SK-N-SH (cell line): ENCODE results near the gene GGT5. TPM values are rescaled to one million over a fixed set of nuclear protein-coding genes. Genes with fewer than 3 reads are reported as not detected.

ENCODE experiments used
- CTCF ChIA-PET: fragments of 300-600, 350-600 bp; formaldehyde crosslinking; extraction: SDS; loops from one replicate; lab custom pipeline; 2021; lab: Yijun Ruan, JAX
- POLR2A ChIA-PET: fragments of 350-600 bp; sonication (Branson Sonifier 250); formaldehyde crosslinking; extraction: SDS; loops from one replicate; lab custom pipeline; 2020; ENCODE audit warnings: antibody characterized with exemption, inconsistent platforms; lab: Yijun Ruan, JAX
- DNase-seq: peaks from one replicate; pipeline ENCODE4 v3.0.0; 2012
- H2AFZ ChIP-seq: fragments of 200-600 bp; sonication (generic); 2 replicates; pipeline ENCODE4 v1.8.1; 2016; ENCODE audit warnings: antibody characterized with exemption, mild to moderate bottlenecking, low read depth
- H3F3A ChIP-seq: fragments of 200-600 bp; sonication (generic); replicated peaks from 2 replicates; pipeline ENCODE3; 2016; ENCODE audit warnings: antibody characterized with exemption, mild to moderate bottlenecking; ENCODE audit not compliant: insufficient read depth
- H3K27ac ChIP-seq, 2 experiments: fragments of 200-500 bp in 1 of 2; fragments of 200-600 bp in 1 of 2; sonication (Bioruptor generic) in 1 of 2; sonication (generic), shearing (Covaris generic) in 1 of 2; 2 replicates each; pipeline versions ENCODE4 v1.5.1 to v1.6.1; 2014 to 2016; ENCODE audit warnings: low read depth in 2 of 2, inconsistent platforms in 1 of 2, low read length in 1 of 2, mild to moderate bottlenecking in 1 of 2, mixed read lengths in 1 of 2
- H3K27me3 ChIP-seq: fragments of 200-600 bp; sonication (generic), shearing (Covaris generic); 2 replicates; pipeline ENCODE4 v1.6.1; 2016; ENCODE audit warnings: mixed run types; ENCODE audit not compliant: insufficient read depth
- H3K36me3 ChIP-seq, 2 experiments: fragments of 200-500 bp in 1 of 2; fragments of 200-600 bp in 1 of 2; sonication (Bioruptor generic) in 1 of 2; sonication (generic) in 1 of 2; replicated peaks in 1 of 2; 2 replicates each; pipeline versions ENCODE3 to v1.5.1; 2014 to 2016; ENCODE audit warnings: low read length in 1 of 2, mild to moderate bottlenecking in 1 of 2; ENCODE audit not compliant: insufficient read depth in 2 of 2, control insufficient read depth in 1 of 2
- H3K4me1 ChIP-seq, 2 experiments: fragments of 200-500 bp in 1 of 2; fragments of 200-600 bp in 1 of 2; sonication (Bioruptor generic) in 1 of 2; sonication (generic), shearing (Covaris generic) in 1 of 2; 2 replicates each; pipeline versions ENCODE4 v1.5.1 to v1.6.1; 2014 to 2016; ENCODE audit warnings: low read depth in 1 of 2, low read length in 1 of 2, mixed run types in 1 of 2; ENCODE audit not compliant: insufficient read depth in 2 of 2, control insufficient read depth in 1 of 2
- H3K4me2 ChIP-seq: fragments of 200-600 bp; sonication (generic), shearing (Covaris generic); 2 replicates; pipeline ENCODE4 v1.6.1; 2017; ENCODE audit warnings: mixed run types
- H3K4me3 ChIP-seq, 2 experiments: fragments of 200-500 bp in 1 of 2; fragments of 200-600 bp in 1 of 2; sonication (Bioruptor generic) in 1 of 2; sonication (generic), shearing (Covaris generic) in 1 of 2; 2 replicates each; pipeline versions ENCODE4 v1.5.1 to v1.8.1; 2014 to 2016; ENCODE audit warnings: low read depth in 2 of 2, inconsistent platforms in 1 of 2, low read length in 1 of 2, mild to moderate bottlenecking in 1 of 2, mixed read lengths in 1 of 2, moderate library complexity in 1 of 2
- H3K79me2 ChIP-seq: fragments of 200-600 bp; sonication (generic); 2 replicates; pipeline ENCODE4 v1.8.1; 2017; ENCODE audit warnings: mild to moderate bottlenecking; ENCODE audit not compliant: insufficient read depth
- H3K9ac ChIP-seq: fragments of 200-600 bp; sonication (generic); 2 replicates; pipeline ENCODE4 v1.6.1; 2017; ENCODE audit warnings: mixed run types
- H3K9me2 ChIP-seq: fragments of 200-600 bp; sonication (generic); 2 replicates; pipeline ENCODE4 v1.6.1; 2017; ENCODE audit warnings: mixed run types
- H3K9me3 ChIP-seq: fragments of 200-600 bp; sonication (generic); 2 replicates; pipeline ENCODE4 v1.6.1; 2017; ENCODE audit warnings: mixed run types, mild to moderate bottlenecking, moderate library complexity
- H4K20me1 ChIP-seq: fragments of 200-600 bp; sonication (generic); 2 replicates; pipeline ENCODE4 v1.6.1; 2017; ENCODE audit warnings: mild to moderate bottlenecking, mixed run types; ENCODE audit not compliant: insufficient read depth
- CHD2 ChIP-seq: fragments of 150-350 bp; IDR thresholded peaks from 2 replicates; pipeline ENCODE4 v1.6.1; 2018; ENCODE audit warnings: low read length; ENCODE audit not compliant: partially characterized antibody
- ELF1 ChIP-seq: IDR thresholded peaks from 2 replicates; pipeline ENCODE4 v1.4.0; 2012
- EP300 ChIP-seq, 2 experiments: IDR thresholded peaks; 2 replicates each; pipeline versions ENCODE4 v1.4.0 to v1.6.1; 2012; ENCODE audit warnings: borderline replicate concordance in 1 of 2, low read depth in 1 of 2, low read length in 1 of 2
- EZH2phosphoT487 ChIP-seq: fragments of 200-600 bp; sonication (generic); IDR thresholded peaks from 2 replicates; pipeline ENCODE4 v1.6.1; 2017; ENCODE audit warnings: low read depth, mixed run types, mild to moderate bottlenecking, antibody characterized with exemption, moderate library complexity, borderline replicate concordance
- FOXJ3 ChIP-seq: sonication (generic); formaldehyde crosslinking; IDR thresholded peaks from 2 replicates; pipeline ENCODE4 v1.5.1; 2020; ENCODE audit warnings: mild to moderate bottlenecking, missing genetic modification reagents
- JUND ChIP-seq: IDR thresholded peaks from 2 replicates; pipeline ENCODE4 v1.4.0; 2012
- MAX ChIP-seq: IDR thresholded peaks from 2 replicates; pipeline ENCODE4 v1.4.0; 2012; ENCODE audit warnings: low read depth
- MEF2A ChIP-seq: IDR thresholded peaks from 2 replicates; pipeline ENCODE4 v1.4.0; 2012; ENCODE audit warnings: low read depth, borderline replicate concordance
- MXI1 ChIP-seq: IDR thresholded peaks from 2 replicates; pipeline ENCODE4 v1.6.1; 2012; ENCODE audit warnings: mild to moderate bottlenecking, low read depth, low read length, improper control_type of control experiment
- RAD21 ChIP-seq: IDR thresholded peaks from 2 replicates; pipeline ENCODE4 v1.6.1; 2012; ENCODE audit warnings: mild to moderate bottlenecking, low read length
- RFX5 ChIP-seq: IDR thresholded peaks from 2 replicates; pipeline ENCODE4 v1.6.1; 2012; ENCODE audit warnings: mild to moderate bottlenecking, improper control_type of control experiment, low read length
- RXRA ChIP-seq: IDR thresholded peaks from 2 replicates; pipeline ENCODE4 v1.4.0; 2012; ENCODE audit warnings: low read depth, mild to moderate bottlenecking, borderline replicate concordance
- SIN3A ChIP-seq: IDR thresholded peaks from 2 replicates; pipeline ENCODE4 v1.6.1; 2012; ENCODE audit warnings: low read depth, mild to moderate bottlenecking, low read length, moderate library complexity, borderline replicate concordance
- SMC3 ChIP-seq: IDR thresholded peaks from 2 replicates; pipeline ENCODE4 v1.6.1; 2012; ENCODE audit warnings: low read depth, low read length, improper control_type of control experiment
- TAF1 ChIP-seq: IDR thresholded peaks from 2 replicates; pipeline ENCODE4 v1.6.1; 2012; ENCODE audit warnings: low read depth, mild to moderate bottlenecking, low read length, moderate library complexity, borderline replicate concordance
- TCF12 ChIP-seq: IDR thresholded peaks from 2 replicates; pipeline ENCODE4 v1.4.0; 2012
- YY1 ChIP-seq: IDR thresholded peaks from 2 replicates; pipeline ENCODE4 v1.4.0; 2012; ENCODE audit warnings: low read depth, mild to moderate bottlenecking
- ZBTB33 ChIP-seq: IDR thresholded peaks from 2 replicates; pipeline ENCODE4 v1.4.0; 2012; ENCODE audit warnings: low read depth, borderline replicate concordance
- WGBS: methylation state at CpG from one replicate; pipeline ENCODE4 v1.1.6; 2017; ENCODE audit warnings: low lambda C conversion rate; 5-methylcytosine and 5-hydroxymethylcytosine counted together
- polyA plus RNA-seq, 3 experiments: library from polyadenylated mRNA; depleted of rRNA; stranded (reverse); fragments of >200 nt; gene quantifications; 2 replicates each; pipeline ENCODE4 v1.2.3, GENCODE V29; 2012
- TF ChIP-seq, protein P1 (sequence below): IDR thresholded peaks from 2 replicates; pipeline ENCODE4 v1.4.0; 2012; ENCODE audit warnings: low read depth, borderline replicate concordance
- TF ChIP-seq, protein P2 (sequence below): fragments of 200-600 bp; sonication (generic); IDR thresholded peaks from 2 replicates; pipeline ENCODE4 v1.6.1; 2017; ENCODE audit warnings: antibody characterized with exemption, mild to moderate bottlenecking, moderate library complexity
- TF ChIP-seq, protein P3 (sequence below): fragments of 150-350 bp; IDR thresholded peaks from 2 replicates; pipeline ENCODE4 v1.6.1; 2017; ENCODE audit warnings: antibody characterized with exemption, low read length, low read depth, borderline replicate concordance

Gene GGT5
- polyA plus RNA-seq, 1 of the 3 experiments (the other 2 are of a cell fraction) = 4.6 TPM

DNA sequence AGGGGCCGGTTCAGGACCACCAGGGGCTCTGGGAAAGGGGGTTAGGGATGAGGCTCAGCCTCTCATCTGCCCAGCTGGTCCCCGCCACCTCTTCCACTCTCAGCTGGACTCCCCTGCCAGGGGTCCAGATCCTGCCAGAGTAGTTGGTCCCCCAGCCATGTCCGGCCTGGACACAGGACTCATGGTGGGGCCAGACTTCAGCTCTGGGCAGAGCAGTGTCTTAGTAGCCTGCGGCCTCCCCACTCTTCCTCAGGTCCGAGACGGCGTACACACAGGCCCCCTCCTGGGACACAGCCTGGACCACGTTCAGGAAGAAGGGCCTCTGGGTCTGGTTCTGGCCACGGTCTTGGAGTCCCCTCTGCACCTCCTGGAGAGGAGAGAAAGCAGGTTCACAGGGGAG lies 25.1 kb downstream of the GGT5 start:
- no peaks in the 10 kb centered on the region for H3K4me1 ChIP-seq
- H2AFZ ChIP-seq = no peak overlapping the region
- no peaks in the 10 kb centered on the region for H3F3A ChIP-seq
- no peaks in the 10 kb centered on the region for H3K9me3 ChIP-seq
- no peak overlapping the region for H3K27ac ChIP-seq
- H3K9me2 ChIP-seq = no peaks in the 10 kb centered on the region
- H3K4me3 ChIP-seq = no peak overlapping the region
- peak; percentile 14 for DNase-seq
- no peaks in the 10 kb centered on the region for H3K79me2 ChIP-seq
- ChIA-PET POLR2A (no interaction called here), CTCF (interaction anchor here (1.2 to 1.9 kb wide), 2 partner anchors 12 to 30 kb away, joined by 3 to 6 read pairs; no protein-coding TSS in a partner anchor)
- no peak overlapping the region for H3K4me2 ChIP-seq
- H3K36me3 ChIP-seq = no peaks in the 10 kb centered on the region
- WGBS = 93% methylated on average over 8 of the region's 9 CpGs
- no peak for TF ChIP-seq CHD2
- no peak for TF ChIP-seq ELF1
- no peak for TF ChIP-seq MXI1
- TF ChIP-seq MAX = no peak
- no peaks in the 10 kb centered on the region for H4K20me1 ChIP-seq
- H3K9ac ChIP-seq = no peak overlapping the region
- H3K27me3 ChIP-seq = no peaks in the 10 kb centered on the region

DNA sequence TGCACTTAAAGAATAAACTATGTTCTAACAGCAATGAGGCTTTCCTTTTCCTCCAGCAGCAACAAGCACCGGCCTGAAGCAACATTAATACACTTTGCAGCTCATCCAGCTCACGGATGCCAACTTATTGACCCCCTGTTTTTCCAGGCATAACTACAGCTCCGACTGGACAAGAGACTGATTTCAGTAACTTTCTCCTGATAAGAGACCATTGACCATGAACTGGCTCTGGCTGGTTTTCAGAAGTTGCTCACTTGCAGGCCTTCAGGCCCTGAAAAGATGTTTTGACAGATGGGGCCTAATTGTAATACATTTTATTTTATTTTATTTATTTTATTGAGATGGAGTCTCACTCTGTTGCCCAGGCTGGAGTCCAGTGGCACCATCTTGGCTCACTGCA lies 27.5 kb downstream of the GGT5 start:
- Histone ChIP-seq H2AFZ (no peak overlapping the region), H3K27ac (no peak overlapping the region), H3K4me3 (no peak overlapping the region), H3K36me3 (no peaks in the 10 kb centered on the region), H3K9me2 (no peaks in the 10 kb centered on the region), H3K4me1 (no peaks in the 10 kb centered on the region), H4K20me1 (no peaks in the 10 kb centered on the region), H3K9me3 (no peaks in the 10 kb centered on the region), H3K9ac (no peak overlapping the region), H3F3A (no peaks in the 10 kb centered on the region), H3K79me2 (no peaks in the 10 kb centered on the region), H3K4me2 (no peak overlapping the region), H3K27me3 (no peaks in the 10 kb centered on the region)
- POLR2A ChIA-PET = interaction anchor here (0.6 kb wide), 1 partner anchor 370 kb away, joined by 3 read pairs; no protein-coding TSS in a partner anchor
- CTCF ChIA-PET = no interaction called here
- WGBS = 83% methylated on average over 3 of the region's 3 CpGs
- no peak for DNase-seq
- no peak for TF ChIP-seq RXRA
- TF ChIP-seq TCF12 = no peak
- TF ChIP-seq RAD21 = no peak
- no peak for TF ChIP-seq ZBTB33
- TF ChIP-seq, protein P1, sequence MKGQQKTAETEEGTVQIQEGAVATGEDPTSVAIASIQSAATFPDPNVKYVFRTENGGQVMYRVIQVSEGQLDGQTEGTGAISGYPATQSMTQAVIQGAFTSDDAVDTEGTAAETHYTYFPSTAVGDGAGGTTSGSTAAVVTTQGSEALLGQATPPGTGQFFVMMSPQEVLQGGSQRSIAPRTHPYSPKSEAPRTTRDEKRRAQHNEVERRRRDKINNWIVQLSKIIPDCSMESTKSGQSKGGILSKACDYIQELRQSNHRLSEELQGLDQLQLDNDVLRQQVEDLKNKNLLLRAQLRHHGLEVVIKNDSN = no peak
- no peak for TF ChIP-seq EZH2phosphoT487
- no peak for TF ChIP-seq MAX
- TF ChIP-seq, protein P2, sequence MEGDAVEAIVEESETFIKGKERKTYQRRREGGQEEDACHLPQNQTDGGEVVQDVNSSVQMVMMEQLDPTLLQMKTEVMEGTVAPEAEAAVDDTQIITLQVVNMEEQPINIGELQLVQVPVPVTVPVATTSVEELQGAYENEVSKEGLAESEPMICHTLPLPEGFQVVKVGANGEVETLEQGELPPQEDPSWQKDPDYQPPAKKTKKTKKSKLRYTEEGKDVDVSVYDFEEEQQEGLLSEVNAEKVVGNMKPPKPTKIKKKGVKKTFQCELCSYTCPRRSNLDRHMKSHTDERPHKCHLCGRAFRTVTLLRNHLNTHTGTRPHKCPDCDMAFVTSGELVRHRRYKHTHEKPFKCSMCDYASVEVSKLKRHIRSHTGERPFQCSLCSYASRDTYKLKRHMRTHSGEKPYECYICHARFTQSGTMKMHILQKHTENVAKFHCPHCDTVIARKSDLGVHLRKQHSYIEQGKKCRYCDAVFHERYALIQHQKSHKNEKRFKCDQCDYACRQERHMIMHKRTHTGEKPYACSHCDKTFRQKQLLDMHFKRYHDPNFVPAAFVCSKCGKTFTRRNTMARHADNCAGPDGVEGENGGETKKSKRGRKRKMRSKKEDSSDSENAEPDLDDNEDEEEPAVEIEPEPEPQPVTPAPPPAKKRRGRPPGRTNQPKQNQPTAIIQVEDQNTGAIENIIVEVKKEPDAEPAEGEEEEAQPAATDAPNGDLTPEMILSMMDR = no peak
- TF ChIP-seq TAF1 = no peak
- TF ChIP-seq RFX5 = no peak
- no peak for TF ChIP-seq ELF1
- TF ChIP-seq MEF2A = no peak
- no peak for TF ChIP-seq EP300 (IDR thresholded peaks at IDR 0.05; ENCODE audit: borderline replicate concordance in 1 of 2, low read depth in 1 of 2, low read length in 1 of 2)
- TF ChIP-seq FOXJ3 (CRISPR knock-in tag) = no peak
- TF ChIP-seq SMC3 = no peak
- no peak for TF ChIP-seq JUND
- no peak for TF ChIP-seq SIN3A
- TF ChIP-seq YY1 = no peak
- TF ChIP-seq, protein P3, sequence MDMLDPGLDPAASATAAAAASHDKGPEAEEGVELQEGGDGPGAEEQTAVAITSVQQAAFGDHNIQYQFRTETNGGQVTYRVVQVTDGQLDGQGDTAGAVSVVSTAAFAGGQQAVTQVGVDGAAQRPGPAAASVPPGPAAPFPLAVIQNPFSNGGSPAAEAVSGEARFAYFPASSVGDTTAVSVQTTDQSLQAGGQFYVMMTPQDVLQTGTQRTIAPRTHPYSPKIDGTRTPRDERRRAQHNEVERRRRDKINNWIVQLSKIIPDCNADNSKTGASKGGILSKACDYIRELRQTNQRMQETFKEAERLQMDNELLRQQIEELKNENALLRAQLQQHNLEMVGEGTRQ = no peak
